SK-N-SH treated with all-trans-retinoic acid at 6 μM for 48 hours (cell line): ENCODE data around the gene DNAH7.
"Not testable (repeated sequence)": the region's sequence is repeated elsewhere in the genome, so short reads cannot be mapped to it uniquely, and the experiment has no call there.

Experiments
- ATAC-seq: fragments of 200-7000 bp; cut with Tn5 transposase; 3 replicates; pipeline ENCODE4 v1.9.1; 2020; ENCODE audit warnings: mild to moderate bottlenecking, moderate library complexity
- ARNTL ChIP-seq: fragments of 450-650 bp; formaldehyde crosslinking; IDR thresholded peaks from 2 replicates; pipeline ENCODE4 v1.5.0; 2020; ENCODE audit warnings: low read depth, mild to moderate bottlenecking, moderate library complexity, borderline replicate concordance
- BACH2 ChIP-seq: fragments of 250-450 bp; sonication (Bioruptor Pico); IDR thresholded peaks from 2 replicates; pipeline ENCODE4 v1.9.0; 2021; ENCODE audit warnings: mild to moderate bottlenecking, borderline replicate concordance
- CREB5 ChIP-seq: fragments of 250-450 bp; sonication (Bioruptor Pico); IDR thresholded peaks from 2 replicates; pipeline ENCODE4 v1.5.1; 2020; ENCODE audit warnings: low read depth, mild to moderate bottlenecking, moderate library complexity
- CSDC2 ChIP-seq: fragments of 250-450 bp; sonication (Bioruptor Pico); IDR thresholded peaks from 2 replicates; pipeline ENCODE4 v1.5.0; 2020; ENCODE audit warnings: mild to moderate bottlenecking, moderate library complexity
- ESRRG ChIP-seq: fragments of 250-450 bp; sonication (Bioruptor Pico); IDR thresholded peaks from 2 replicates; pipeline ENCODE4 v1.6.1; 2021; ENCODE audit warnings: mild to moderate bottlenecking
- GLIS3 ChIP-seq: fragments of 250-450 bp; sonication (Bioruptor Pico); IDR thresholded peaks from 2 replicates; pipeline ENCODE4 v1.5.0; 2020; ENCODE audit warnings: mild to moderate bottlenecking, moderate library complexity
- ISL1 ChIP-seq: fragments of 250-450 bp; sonication (Bioruptor Pico); IDR thresholded peaks from 2 replicates; pipeline ENCODE4 v2.1.2; 2022; ENCODE audit warnings: mild to moderate bottlenecking, moderate library complexity
- OSR1 ChIP-seq: fragments of 250-450 bp; sonication (Bioruptor Pico); IDR thresholded peaks from 2 replicates; pipeline ENCODE4 v1.8.0; 2022; ENCODE audit warnings: moderate library complexity, mild to moderate bottlenecking, inconsistent platforms
- PPARA ChIP-seq: fragments of 250-450 bp; sonication (Bioruptor Pico); IDR thresholded peaks from 2 replicates; pipeline ENCODE4 v1.5.0; 2020; ENCODE audit warnings: mild to moderate bottlenecking, borderline replicate concordance
- RARB ChIP-seq: fragments of 250-450 bp; sonication (Bioruptor Pico); IDR thresholded peaks from 2 replicates; pipeline ENCODE4 v1.8.0; 2021; ENCODE audit warnings: mild to moderate bottlenecking, moderate library complexity
- SNAI2 ChIP-seq: fragments of 250-450 bp; sonication (Bioruptor Pico); IDR thresholded peaks from 2 replicates; pipeline ENCODE4 v1.5.0; 2020; ENCODE audit warnings: mild to moderate bottlenecking, moderate library complexity
- TCF4 ChIP-seq: fragments of 250-450 bp; sonication (Bioruptor Pico); IDR thresholded peaks from 2 replicates; pipeline ENCODE4 v1.8.0; 2021; ENCODE audit warnings: mild to moderate bottlenecking, moderate library complexity, borderline replicate concordance
- TOX ChIP-seq: fragments of 250-450 bp; sonication (Bioruptor Pico); IDR thresholded peaks from 2 replicates; pipeline ENCODE4 v1.8.0; 2021; ENCODE audit warnings: mild to moderate bottlenecking, moderate library complexity, borderline replicate concordance
- TSHZ2 ChIP-seq: fragments of 250-450 bp; sonication (Bioruptor Pico); IDR thresholded peaks from 2 replicates; pipeline ENCODE4 v1.5.0; 2020; ENCODE audit warnings: mild to moderate bottlenecking, moderate library complexity
- ZC3H10 ChIP-seq: fragments of 250-450 bp; sonication (Bioruptor Pico); IDR thresholded peaks from 2 replicates; pipeline ENCODE4 v1.5.1; 2021; ENCODE audit warnings: mild to moderate bottlenecking, moderate library complexity
- ZFP30 ChIP-seq: fragments of 450-650 bp; formaldehyde crosslinking; IDR thresholded peaks from 2 replicates; pipeline ENCODE4 v1.5.0; 2022; ENCODE audit warnings: mild to moderate bottlenecking, moderate library complexity
- ZNF70 ChIP-seq: fragments of 450-650 bp; formaldehyde crosslinking; IDR thresholded peaks from 2 replicates; pipeline ENCODE4 v1.5.0; 2020; ENCODE audit warnings: mild to moderate bottlenecking, moderate library complexity
- ZNF8 ChIP-seq: fragments of 450-650 bp; formaldehyde crosslinking; IDR thresholded peaks from 2 replicates; pipeline ENCODE4 v1.5.0; 2020; ENCODE audit warnings: mild to moderate bottlenecking, moderate library complexity
- TF ChIP-seq, protein P1 (sequence below): fragments of 250-450 bp; sonication (Bioruptor Pico); IDR thresholded peaks from 2 replicates; pipeline ENCODE4 v1.8.0; 2020; ENCODE audit warnings: mild to moderate bottlenecking, moderate library complexity, borderline replicate concordance
- TF ChIP-seq, protein P2 (sequence below): fragments of 250-450 bp; sonication (Bioruptor Pico); IDR thresholded peaks from 2 replicates; pipeline ENCODE4 v1.5.1; 2021; ENCODE audit warnings: mild to moderate bottlenecking, moderate library complexity
- TF ChIP-seq, protein P3 (sequence below): fragments of 250-450 bp; sonication (Bioruptor Pico); IDR thresholded peaks from 2 replicates; pipeline ENCODE4 v1.8.0; 2021; ENCODE audit warnings: low read depth, mild to moderate bottlenecking, moderate library complexity, borderline replicate concordance

DNAH7 gene

DNA sequence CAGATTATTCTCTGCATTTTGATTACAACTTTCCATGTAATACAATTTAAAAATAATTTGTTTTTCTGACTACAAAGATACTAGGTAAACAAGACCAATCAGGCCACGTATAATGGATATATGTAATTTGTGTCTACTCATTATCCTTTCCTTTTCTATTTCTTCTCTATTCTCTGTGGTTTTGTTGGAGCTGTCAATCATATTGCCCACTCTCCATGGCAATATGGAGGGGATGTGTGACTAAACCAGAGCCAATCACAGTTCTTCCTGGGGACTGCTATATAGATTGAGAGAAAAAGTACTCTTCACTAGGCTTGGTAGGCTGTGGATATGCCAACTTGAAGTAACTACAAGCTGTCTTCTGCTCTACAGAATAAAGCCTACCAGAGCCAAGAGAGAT is 144.7 kb downstream of the DNAH7 start:
- ATAC-seq, result no peak

GRCh38 chr2:195917021-195917600 is 151.5 kb downstream of the DNAH7 start:
- ATAC-seq, result not testable (repeated sequence)

More for the DNA sequence above, 144.7 kb downstream of the DNAH7 start:
- no peak for TF ChIP-seq BACH2 (CRISPR knock-in tag)
- TF ChIP-seq ARNTL (CRISPR knock-in tag), result no peak
- TF ChIP-seq TSHZ2 (CRISPR knock-in tag), result no peak
- TF ChIP-seq RARB (CRISPR knock-in tag), result no peak

GRCh38 chr2:195912079-195912478 is 156.6 kb downstream of the DNAH7 start:
- ATAC-seq, result no peak
- no peak for TF ChIP-seq ZNF70 (CRISPR knock-in tag)
- TF ChIP-seq ESRRG (CRISPR knock-in tag), result no peak
- no peak for TF ChIP-seq ARNTL (CRISPR knock-in tag)

DNA sequence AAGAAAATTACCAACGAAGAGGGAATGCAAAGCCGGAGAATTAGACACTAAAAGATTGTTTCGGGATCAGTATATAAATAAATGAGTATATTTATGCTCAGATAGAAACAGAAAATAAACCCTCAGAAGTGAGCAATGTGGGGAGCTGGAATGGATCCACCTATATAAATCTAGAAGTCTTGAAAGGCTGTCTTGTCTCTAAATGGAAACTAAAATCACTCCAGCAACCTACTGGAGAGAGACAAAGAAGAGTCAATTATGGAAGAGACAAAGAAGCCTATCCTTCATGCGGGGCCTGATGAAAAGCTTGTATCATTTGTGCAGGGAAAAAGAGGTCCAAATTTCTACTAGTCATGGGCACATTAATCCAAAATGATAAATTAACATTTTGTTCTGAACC is 158.1 kb downstream of the DNAH7 start:
- ATAC-seq, result no peak
- TF ChIP-seq ZNF70 (CRISPR knock-in tag) (no peak), TCF4 (CRISPR knock-in tag) (no peak)
- TF ChIP-seq, protein P1, sequence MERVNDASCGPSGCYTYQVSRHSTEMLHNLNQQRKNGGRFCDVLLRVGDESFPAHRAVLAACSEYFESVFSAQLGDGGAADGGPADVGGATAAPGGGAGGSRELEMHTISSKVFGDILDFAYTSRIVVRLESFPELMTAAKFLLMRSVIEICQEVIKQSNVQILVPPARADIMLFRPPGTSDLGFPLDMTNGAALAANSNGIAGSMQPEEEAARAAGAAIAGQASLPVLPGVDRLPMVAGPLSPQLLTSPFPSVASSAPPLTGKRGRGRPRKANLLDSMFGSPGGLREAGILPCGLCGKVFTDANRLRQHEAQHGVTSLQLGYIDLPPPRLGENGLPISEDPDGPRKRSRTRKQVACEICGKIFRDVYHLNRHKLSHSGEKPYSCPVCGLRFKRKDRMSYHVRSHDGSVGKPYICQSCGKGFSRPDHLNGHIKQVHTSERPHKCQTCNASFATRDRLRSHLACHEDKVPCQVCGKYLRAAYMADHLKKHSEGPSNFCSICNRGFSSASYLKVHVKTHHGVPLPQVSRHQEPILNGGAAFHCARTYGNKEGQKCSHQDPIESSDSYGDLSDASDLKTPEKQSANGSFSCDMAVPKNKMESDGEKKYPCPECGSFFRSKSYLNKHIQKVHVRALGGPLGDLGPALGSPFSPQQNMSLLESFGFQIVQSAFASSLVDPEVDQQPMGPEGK (CRISPR knock-in tag), result no peak
- TF ChIP-seq, all 23 proteins: peak for 0

DNA sequence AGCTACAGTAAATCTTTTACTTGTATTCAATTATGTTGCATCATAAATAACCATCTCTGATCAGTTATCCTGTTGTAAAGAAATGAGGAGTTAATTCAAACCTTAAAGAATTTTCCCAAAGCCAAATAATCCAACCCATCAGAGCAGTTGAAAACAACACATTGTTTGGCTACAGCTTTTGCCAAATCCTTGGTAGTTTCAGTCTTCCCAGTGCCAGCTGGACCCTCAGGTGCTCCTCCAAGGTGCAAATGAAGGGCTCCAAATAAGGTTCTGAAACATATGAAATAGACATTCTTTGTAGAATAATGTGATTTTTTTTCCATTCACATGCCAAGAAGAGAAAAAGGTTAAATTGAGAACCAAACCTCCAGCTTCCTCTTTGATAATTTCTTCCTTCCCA is 158.7 kb downstream of the DNAH7 start:
- ATAC-seq, result no peak
- no peak for TF ChIP-seq CSDC2 (CRISPR knock-in tag)
- TF ChIP-seq OSR1, result no peak
- TF ChIP-seq ZNF70 (CRISPR knock-in tag), result no peak
- no peak for TF ChIP-seq ISL1
- TF ChIP-seq CREB5 (CRISPR knock-in tag), result no peak
- no peak for TF ChIP-seq ARNTL (CRISPR knock-in tag)
- TF ChIP-seq, all 23 proteins: peak for 0

- ATAC-seq, result no peak
- TF ChIP-seq TOX, result no peak
- no peak for TF ChIP-seq ZNF8 (CRISPR knock-in tag)
- no peak for TF ChIP-seq ZC3H10 (CRISPR knock-in tag)
- no peak for TF ChIP-seq ISL1
- TF ChIP-seq, protein P2, sequence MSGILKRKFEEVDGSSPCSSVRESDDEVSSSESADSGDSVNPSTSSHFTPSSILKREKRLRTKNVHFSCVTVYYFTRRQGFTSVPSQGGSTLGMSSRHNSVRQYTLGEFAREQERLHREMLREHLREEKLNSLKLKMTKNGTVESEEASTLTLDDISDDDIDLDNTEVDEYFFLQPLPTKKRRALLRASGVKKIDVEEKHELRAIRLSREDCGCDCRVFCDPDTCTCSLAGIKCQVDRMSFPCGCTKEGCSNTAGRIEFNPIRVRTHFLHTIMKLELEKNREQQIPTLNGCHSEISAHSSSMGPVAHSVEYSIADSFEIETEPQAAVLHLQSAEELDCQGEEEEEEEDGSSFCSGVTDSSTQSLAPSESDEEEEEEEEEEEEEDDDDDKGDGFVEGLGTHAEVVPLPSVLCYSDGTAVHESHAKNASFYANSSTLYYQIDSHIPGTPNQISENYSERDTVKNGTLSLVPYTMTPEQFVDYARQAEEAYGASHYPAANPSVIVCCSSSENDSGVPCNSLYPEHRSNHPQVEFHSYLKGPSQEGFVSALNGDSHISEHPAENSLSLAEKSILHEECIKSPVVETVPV (CRISPR knock-in tag), result no peak
- TF ChIP-seq ZFP30 (CRISPR knock-in tag), result no peak
- no peak for TF ChIP-seq SNAI2
- TF ChIP-seq CREB5 (CRISPR knock-in tag), result no peak
- no peak for TF ChIP-seq ZNF70 (CRISPR knock-in tag)
- TF ChIP-seq TCF4 (CRISPR knock-in tag), result no peak
- TF ChIP-seq ARNTL (CRISPR knock-in tag), result no peak
- TF ChIP-seq GLIS3, result no peak
- TF ChIP-seq, protein P3, sequence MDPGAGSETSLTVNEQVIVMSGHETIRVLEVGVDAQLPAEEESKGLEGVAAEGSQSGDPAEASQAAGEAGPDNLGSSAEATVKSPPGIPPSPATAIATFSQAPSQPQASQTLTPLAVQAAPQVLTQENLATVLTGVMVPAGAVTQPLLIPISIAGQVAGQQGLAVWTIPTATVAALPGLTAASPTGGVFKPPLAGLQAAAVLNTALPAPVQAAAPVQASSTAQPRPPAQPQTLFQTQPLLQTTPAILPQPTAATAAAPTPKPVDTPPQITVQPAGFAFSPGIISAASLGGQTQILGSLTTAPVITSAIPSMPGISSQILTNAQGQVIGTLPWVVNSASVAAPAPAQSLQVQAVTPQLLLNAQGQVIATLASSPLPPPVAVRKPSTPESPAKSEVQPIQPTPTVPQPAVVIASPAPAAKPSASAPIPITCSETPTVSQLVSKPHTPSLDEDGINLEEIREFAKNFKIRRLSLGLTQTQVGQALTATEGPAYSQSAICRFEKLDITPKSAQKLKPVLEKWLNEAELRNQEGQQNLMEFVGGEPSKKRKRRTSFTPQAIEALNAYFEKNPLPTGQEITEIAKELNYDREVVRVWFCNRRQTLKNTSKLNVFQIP (CRISPR knock-in tag), result no peak
- no peak for TF ChIP-seq RARB (CRISPR knock-in tag)
- TF ChIP-seq PPARA (CRISPR knock-in tag), result no peak
- TF ChIP-seq, all 23 proteins: peak for 0
These were observed 161.2 kb downstream of the DNAH7 start for GRCh38 chr2:195907474-195907873.
